ENCODE measurements around the gene CERS6. TPM values are rescaled to one million over a fixed set of nuclear protein-coding genes. Genes with fewer than 3 reads are reported as not detected.

The CERS6 gene
- total RNA-seq, 2 donors from 2014 or later, result 12.5 to 16.3 TPM

DNA sequence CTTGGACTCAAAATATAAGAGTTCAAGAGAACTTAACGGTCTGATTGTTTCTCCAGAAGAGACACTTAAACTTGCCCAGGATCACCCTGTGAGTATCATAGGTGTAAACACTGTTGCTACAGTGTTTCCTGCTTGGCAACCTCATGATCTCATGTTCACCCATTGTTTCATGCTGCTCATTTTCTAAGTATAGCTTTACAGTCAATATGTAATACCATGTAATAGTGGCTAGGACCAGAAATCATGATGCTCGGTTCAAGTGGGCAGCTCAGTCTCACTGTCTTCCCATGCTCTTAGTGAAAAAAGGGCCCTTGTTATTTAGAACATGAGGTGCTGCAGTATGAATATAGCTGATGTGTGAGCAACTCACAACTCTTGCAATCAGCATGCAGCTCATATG lies 157.5 kb downstream of the CERS6 start:
- 97 to 98% methylated on average over 2 of the region's 2 CpGs for WGBS, 2 donors
- no peaks in the 10 kb centered on the region for H3K27me3 ChIP-seq
- intact Hi-C loops (cut with DNase I), result no loop called here
- no peaks in the 10 kb centered on the region for H3K36me3 ChIP-seq (replicated peaks in 1 of 2; ENCODE audit: insufficient read depth in 1 of 2, low read depth in 2 of 2)
- H3K4me1 ChIP-seq, result no peaks in the 10 kb centered on the region
- DNase-seq, result no peak
- no peak overlapping the region for H3K27ac ChIP-seq
- no peak for ATAC-seq
- no peak overlapping the region for H3K4me3 ChIP-seq
- peaks cover 0 to 7% (median 0%) of the 10 kb centered on the region in 3 donors for H3K9me3 ChIP-seq
- no peak for TF ChIP-seq POLR2A (IDR thresholded peaks at IDR 0.05)
- TF ChIP-seq, protein P1, sequence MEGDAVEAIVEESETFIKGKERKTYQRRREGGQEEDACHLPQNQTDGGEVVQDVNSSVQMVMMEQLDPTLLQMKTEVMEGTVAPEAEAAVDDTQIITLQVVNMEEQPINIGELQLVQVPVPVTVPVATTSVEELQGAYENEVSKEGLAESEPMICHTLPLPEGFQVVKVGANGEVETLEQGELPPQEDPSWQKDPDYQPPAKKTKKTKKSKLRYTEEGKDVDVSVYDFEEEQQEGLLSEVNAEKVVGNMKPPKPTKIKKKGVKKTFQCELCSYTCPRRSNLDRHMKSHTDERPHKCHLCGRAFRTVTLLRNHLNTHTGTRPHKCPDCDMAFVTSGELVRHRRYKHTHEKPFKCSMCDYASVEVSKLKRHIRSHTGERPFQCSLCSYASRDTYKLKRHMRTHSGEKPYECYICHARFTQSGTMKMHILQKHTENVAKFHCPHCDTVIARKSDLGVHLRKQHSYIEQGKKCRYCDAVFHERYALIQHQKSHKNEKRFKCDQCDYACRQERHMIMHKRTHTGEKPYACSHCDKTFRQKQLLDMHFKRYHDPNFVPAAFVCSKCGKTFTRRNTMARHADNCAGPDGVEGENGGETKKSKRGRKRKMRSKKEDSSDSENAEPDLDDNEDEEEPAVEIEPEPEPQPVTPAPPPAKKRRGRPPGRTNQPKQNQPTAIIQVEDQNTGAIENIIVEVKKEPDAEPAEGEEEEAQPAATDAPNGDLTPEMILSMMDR (IDR thresholded peaks at IDR 0.05), result no peak

DNA sequence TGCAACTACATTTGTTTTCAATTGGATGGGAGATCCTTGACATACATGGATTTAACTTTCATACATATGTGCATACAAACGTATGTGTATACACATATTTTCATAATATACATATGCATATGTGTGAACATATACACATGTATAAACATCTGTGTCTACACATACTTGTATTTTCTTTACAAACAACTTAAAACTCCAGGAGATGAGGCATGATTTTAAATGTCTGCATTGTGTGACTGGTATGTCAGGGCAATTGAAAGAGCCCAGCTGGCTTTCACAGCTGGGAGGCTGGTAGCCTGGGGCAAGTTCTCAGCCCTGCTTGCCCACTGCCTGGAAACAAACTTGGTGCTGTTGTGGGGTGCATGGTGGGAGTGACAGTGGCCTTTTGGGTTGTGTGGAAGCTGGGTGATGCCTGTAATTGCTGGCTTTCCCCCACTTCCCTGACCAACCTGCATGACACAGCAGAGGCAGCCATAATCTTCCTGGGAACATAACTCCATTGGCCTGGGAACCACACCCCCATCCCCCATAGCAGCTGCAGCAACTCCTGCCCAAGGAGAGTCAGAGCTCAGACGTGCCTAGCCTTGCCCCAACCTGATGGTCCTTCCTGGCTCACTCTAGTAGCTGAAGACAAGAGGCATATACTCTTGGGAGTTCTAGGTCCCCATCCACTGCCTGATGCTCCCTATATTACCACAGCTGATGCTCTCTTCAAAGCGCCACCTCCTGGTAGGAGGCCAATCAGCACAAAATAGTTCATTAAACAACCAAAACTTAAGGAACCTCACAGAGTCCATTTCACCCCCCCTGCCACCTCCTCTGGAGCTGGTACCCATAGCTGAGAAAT lies 158.3 kb downstream of the CERS6 start:
- no peak overlapping the region for H3K27ac ChIP-seq
- 63 to 64% methylated on average over 3 of the region's 3 CpGs for WGBS, 2 donors
- no peak for DNase-seq
- no peak overlapping the region for H3K4me3 ChIP-seq
- H3K4me1 ChIP-seq, result no peaks in the 10 kb centered on the region
- no peak for TF ChIP-seq POLR2A (IDR thresholded peaks at IDR 0.05)
- TF ChIP-seq, protein P1 (IDR thresholded peaks at IDR 0.05), result no peak
- no peak for ATAC-seq
- peaks cover 0 to 7% (median 0%) of the 10 kb centered on the region in 3 donors for H3K9me3 ChIP-seq
- H3K27me3 ChIP-seq, result no peaks in the 10 kb centered on the region
- no peaks in the 10 kb centered on the region for H3K36me3 ChIP-seq (replicated peaks in 1 of 2; ENCODE audit: insufficient read depth in 1 of 2, low read depth in 2 of 2)
- intact Hi-C loops (cut with DNase I), result no loop called here

DNA sequence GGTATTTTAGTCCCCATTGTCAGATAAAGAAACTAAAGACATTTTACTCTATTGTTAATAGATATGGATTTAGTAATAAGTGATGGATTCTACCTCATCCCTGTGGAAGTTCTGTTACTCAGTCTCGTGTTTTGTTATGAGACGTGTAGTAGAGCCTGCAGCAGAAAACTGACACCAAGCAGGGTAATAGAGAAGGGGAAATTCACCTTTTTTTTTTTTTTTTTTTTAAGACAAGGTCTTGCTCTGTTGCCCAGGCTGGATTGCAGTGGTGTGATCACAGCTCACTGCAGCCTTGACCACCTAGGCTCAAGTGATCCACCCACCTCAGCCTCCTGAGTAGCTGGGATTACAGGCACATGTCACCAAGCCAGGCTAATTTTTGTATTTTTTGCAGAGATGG lies 164.5 kb downstream of the CERS6 start:
- Histone ChIP-seq H3K27me3 (no peaks in the 10 kb centered on the region), H3K4me3 (no peak overlapping the region), H3K27ac (no peak overlapping the region), H3K36me3 (replicated peaks in 1 of 2; ENCODE audit: insufficient read depth in 1 of 2, low read depth in 2 of 2) (no peaks in the 10 kb centered on the region), H3K9me3 (no peaks in the 10 kb centered on the region), H3K4me1 (peaks cover 7% of the 10 kb centered on the region)
- 93 to 94% methylated on average over 2 of the region's 2 CpGs for WGBS, 2 donors
- DNase-seq (no peak), ATAC-seq (no peak)
- intact Hi-C loops (cut with DNase I), result no loop called here
- TF ChIP-seq POLR2A (IDR thresholded peaks at IDR 0.05), result no peak
- TF ChIP-seq, protein P1 (IDR thresholded peaks at IDR 0.05), result no peak

DNA sequence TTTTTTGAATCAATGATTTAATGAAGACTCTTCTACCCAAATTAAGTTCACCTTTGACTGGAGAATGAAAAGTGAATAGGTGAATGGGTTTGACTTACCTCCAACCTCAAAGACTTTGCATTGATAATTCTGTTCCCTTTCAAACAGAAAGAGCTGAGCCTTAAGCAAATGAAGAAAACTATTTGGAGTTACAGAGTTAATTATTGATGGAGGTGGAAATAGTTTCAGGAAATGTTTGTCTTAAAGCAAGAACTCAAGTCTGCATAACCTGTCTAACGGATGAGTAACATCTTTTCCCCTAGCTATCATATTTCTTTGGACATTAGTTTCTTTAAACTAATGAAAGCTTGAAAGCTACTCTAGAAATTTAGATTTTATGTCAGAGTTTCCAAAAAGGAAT lies 166.5 kb downstream of the CERS6 start:
- ATAC-seq, result no peak
- DNase-seq, result no peak
- Histone ChIP-seq H3K9me3 (no peaks in the 10 kb centered on the region), H3K27ac (no peak overlapping the region), H3K4me1 (peaks cover 7% of the 10 kb centered on the region), H3K36me3 (replicated peaks in 1 of 2; ENCODE audit: insufficient read depth in 1 of 2, low read depth in 2 of 2) (no peaks in the 10 kb centered on the region), H3K27me3 (no peaks in the 10 kb centered on the region), H3K4me3 (no peak overlapping the region)
- intact Hi-C loops (cut with DNase I), result no loop called here
- WGBS, 2 donors, result 26 to 50% methylated on average over 1 of the region's 1 CpG
- TF ChIP-seq POLR2A (IDR thresholded peaks at IDR 0.05), result no peak
- TF ChIP-seq, protein P1 (IDR thresholded peaks at IDR 0.05), result no peak

DNA sequence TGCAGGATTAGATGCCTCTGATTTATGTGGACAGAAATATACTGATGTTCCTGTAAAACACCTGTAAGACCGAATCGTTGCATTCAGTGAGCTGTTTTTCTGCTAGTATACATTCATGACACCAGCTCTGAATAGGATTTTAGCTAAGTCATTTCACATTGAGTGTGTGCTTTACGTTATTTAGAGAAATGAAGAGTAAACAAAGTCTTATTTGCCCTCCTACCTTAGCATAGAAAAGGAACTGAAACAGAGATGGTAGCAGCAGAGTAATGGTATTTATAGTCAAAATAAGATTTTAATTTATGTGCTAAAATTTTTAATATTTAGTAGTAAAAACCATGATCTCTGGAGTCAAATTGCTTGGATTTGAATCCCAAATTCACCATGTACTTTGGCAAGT lies 168.0 kb downstream of the CERS6 start:
- no peaks in the 10 kb centered on the region for H3K36me3 ChIP-seq (replicated peaks in 1 of 2; ENCODE audit: insufficient read depth in 1 of 2, low read depth in 2 of 2)
- DNase-seq, result no peak
- no peak overlapping the region for H3K27ac ChIP-seq
- H3K9me3 ChIP-seq, result no peaks in the 10 kb centered on the region
- H3K27me3 ChIP-seq, result no peaks in the 10 kb centered on the region
- no peak overlapping the region for H3K4me3 ChIP-seq
- no peak for TF ChIP-seq POLR2A (IDR thresholded peaks at IDR 0.05)
- TF ChIP-seq, protein P1 (IDR thresholded peaks at IDR 0.05), result no peak
- intact Hi-C loops (cut with DNase I), result no loop called here
- peaks cover 7% of the 10 kb centered on the region for H3K4me1 ChIP-seq
- no peak for ATAC-seq
- WGBS, 2 donors, result 77 to 83% methylated on average over 3 of the region's 3 CpGs

All from body of pancreas (tissue), 4 donors.